Neural crest cell (in vitro differentiated cells): ENCODE results near the gene ATAD5. TPM values are rescaled to one million over a fixed set of nuclear protein-coding genes. Genes with fewer than 3 reads are reported as not detected.

Experiments used
- DNase-seq: peaks from one replicate; pipeline ENCODE4 v3.0.0; 2021; ENCODE audit warnings: low read depth, mixed read lengths, low spot score
- H3K27ac Mint-ChIP-seq: one replicate; pipeline ENCODE4 v1.8.0; 2021; ENCODE audit warnings: mild to moderate bottlenecking, mixed read lengths; ENCODE audit not compliant: unreplicated experiment
- H3K27me3 Mint-ChIP-seq: 2 replicates; pipeline ENCODE4 v1.8.0; 2021; ENCODE audit warnings: low read depth, mild to moderate bottlenecking, mixed read lengths
- H3K36me3 Mint-ChIP-seq: 2 replicates; pipeline ENCODE4 v1.8.0; 2021; ENCODE audit warnings: low read depth, mild to moderate bottlenecking, mixed read lengths
- H3K4me1 Mint-ChIP-seq: 2 replicates; pipeline ENCODE4 v1.8.0; 2021; ENCODE audit warnings: mixed read lengths
- H3K4me3 Mint-ChIP-seq: one replicate; pipeline ENCODE4 v1.8.0; 2021; ENCODE audit warnings: mild to moderate bottlenecking, mixed read lengths
- H3K9me3 Mint-ChIP-seq: 2 replicates; pipeline ENCODE4 v1.8.0; 2021; ENCODE audit warnings: mixed read lengths
- total RNA-seq: library from RNA; stranded (reverse); gene quantifications from 2 replicates; pipeline ENCODE4 v1.2.1, GENCODE V29; 2021
- TF ChIP-seq, protein P1 (sequence below): fragments of 200-600 bp; sonication (generic); conservative IDR thresholded peaks from 2 replicates; pipeline ENCODE4 v1.5.0; 2021; ENCODE audit warnings: antibody characterized with exemption, mild to moderate bottlenecking

The ATAD5 gene
- total RNA-seq, 1 donor from 2014 or later = 24.0 TPM

- Mint-ChIP-seq H3K9me3 (no peaks in the 10 kb centered on the region), H3K27me3 (peaks cover 47% of the 10 kb centered on the region), H3K27ac (no peak overlapping the region), H3K4me1 (peaks cover 16% of the 10 kb centered on the region), H3K4me3 (no peak overlapping the region), H3K36me3 (no peaks in the 10 kb centered on the region)
- TF ChIP-seq, protein P1, sequence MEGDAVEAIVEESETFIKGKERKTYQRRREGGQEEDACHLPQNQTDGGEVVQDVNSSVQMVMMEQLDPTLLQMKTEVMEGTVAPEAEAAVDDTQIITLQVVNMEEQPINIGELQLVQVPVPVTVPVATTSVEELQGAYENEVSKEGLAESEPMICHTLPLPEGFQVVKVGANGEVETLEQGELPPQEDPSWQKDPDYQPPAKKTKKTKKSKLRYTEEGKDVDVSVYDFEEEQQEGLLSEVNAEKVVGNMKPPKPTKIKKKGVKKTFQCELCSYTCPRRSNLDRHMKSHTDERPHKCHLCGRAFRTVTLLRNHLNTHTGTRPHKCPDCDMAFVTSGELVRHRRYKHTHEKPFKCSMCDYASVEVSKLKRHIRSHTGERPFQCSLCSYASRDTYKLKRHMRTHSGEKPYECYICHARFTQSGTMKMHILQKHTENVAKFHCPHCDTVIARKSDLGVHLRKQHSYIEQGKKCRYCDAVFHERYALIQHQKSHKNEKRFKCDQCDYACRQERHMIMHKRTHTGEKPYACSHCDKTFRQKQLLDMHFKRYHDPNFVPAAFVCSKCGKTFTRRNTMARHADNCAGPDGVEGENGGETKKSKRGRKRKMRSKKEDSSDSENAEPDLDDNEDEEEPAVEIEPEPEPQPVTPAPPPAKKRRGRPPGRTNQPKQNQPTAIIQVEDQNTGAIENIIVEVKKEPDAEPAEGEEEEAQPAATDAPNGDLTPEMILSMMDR = no peak
- DNase-seq = no peak
Measured at GRCh38 chr17:30917050-30917449, 85.3 kb downstream of the ATAD5 start.

GRCh38 chr17:30920282-30920681 lies 88.5 kb downstream of the ATAD5 start:
- Mint-ChIP-seq H3K9me3 (no peaks in the 10 kb centered on the region), H3K4me1 (peaks cover 21% of the 10 kb centered on the region), H3K36me3 (no peaks in the 10 kb centered on the region), H3K27ac (no peak overlapping the region), H3K4me3 (peak overlapping the region; percentile 21), H3K27me3 (peaks cover 74% of the 10 kb centered on the region)
- TF ChIP-seq, protein P1 = no peak
- no peak for DNase-seq

- H3K4me3 Mint-ChIP-seq = peak overlapping the region; percentile 34
- H3K9me3 Mint-ChIP-seq = no peaks in the 10 kb centered on the region
- no peak overlapping the region for H3K27ac Mint-ChIP-seq
- no peaks in the 10 kb centered on the region for H3K36me3 Mint-ChIP-seq
- TF ChIP-seq, protein P1 = no peak
- H3K4me1 Mint-ChIP-seq = peaks cover 21% of the 10 kb centered on the region
- DNase-seq = no peak
- H3K27me3 Mint-ChIP-seq = peaks cover 76% of the 10 kb centered on the region
Measured at GRCh38 chr17:30920683-30921543, 89.1 kb downstream of the ATAD5 start.

GRCh38 chr17:30921544-30922196 lies 89.9 kb downstream of the ATAD5 start, which contains the start of gene ADAP2:
Gene ADAP2 (plus strand): TSS chr17:30921945. CDS start chr17:30922015, 70 bp downstream.
- peak; percentile 8 for DNase-seq
- Mint-ChIP-seq H3K27me3 (peaks cover 80% of the 10 kb centered on the region), H3K27ac (no peak within 1 kb of the TSS), H3K4me3 (peak within 1 kb of the TSS; percentile 75), H3K4me1 (peaks cover 21% of the 10 kb centered on the region), H3K36me3 (no peaks in the 10 kb centered on the region), H3K9me3 (no peaks in the 10 kb centered on the region)
- TF ChIP-seq, protein P1 = no peak

DNA sequence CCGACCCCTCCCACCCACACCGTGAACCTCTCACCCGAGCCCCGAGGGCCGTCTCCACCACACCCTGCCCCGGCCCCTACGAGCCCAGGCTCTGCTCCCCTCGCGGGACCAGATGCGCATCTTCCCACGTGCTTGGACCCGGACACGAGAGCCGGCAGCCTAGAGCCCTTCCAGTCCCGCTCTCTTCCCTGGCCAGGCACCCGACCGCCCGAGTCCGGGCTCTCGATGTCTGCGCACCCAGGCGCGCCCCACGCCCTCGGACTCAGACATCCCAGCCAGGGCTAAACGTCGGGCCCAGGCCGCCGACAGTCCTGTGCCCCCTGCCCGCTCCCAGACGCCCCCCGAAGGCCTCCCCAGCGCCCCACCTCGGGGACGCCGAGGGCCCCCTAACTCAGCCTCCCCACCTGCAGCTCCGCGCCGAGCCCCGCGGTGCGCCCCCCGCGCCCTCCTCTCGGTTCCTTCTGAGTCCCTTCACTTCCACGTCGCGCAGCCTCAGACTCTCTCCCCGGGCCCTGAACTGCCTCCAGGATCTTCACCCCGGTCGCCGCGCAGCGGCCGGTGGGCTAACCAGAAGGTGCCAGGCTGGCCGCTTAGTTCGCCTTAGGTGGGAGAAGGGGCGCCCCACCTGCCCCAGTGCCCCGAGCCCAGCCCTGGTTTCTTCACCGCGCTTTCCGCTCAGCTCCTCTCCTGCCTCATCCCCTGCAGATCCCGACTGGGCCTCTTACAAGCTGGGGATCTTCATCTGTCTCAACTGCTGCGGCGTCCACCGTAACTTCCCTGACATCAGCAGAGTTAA lies 90.7 kb downstream of the ATAD5 start:
- Mint-ChIP-seq H3K4me1 (peaks cover 21% of the 10 kb centered on the region), H3K9me3 (no peaks in the 10 kb centered on the region), H3K36me3 (no peaks in the 10 kb centered on the region), H3K27ac (no peak overlapping the region), H3K4me3 (peak overlapping the region; percentile 75), H3K27me3 (peaks cover 85% of the 10 kb centered on the region)
- TF ChIP-seq, protein P1 = no peak
- no peak for DNase-seq
